B cell (primary cell): ENCODE measurements around the gene MAPKAPK3. TPM values are rescaled to one million over a fixed set of nuclear protein-coding genes. Genes with fewer than 3 reads are reported as not detected.

Source experiments
- ATAC-seq: fragments of 200-7000 bp; cut with Tn5 transposase; one replicate; pipeline ENCODE4 v1.10.0; 2021; ENCODE audit warnings: low read depth, mild to moderate bottlenecking, moderate number of reproducible peaks, moderate library complexity
- CTCF ChIA-PET: fragments of 350-600 bp; sonication (Branson Sonifier 250); formaldehyde crosslinking; loops from one replicate; lab custom pipeline; 2021; ENCODE audit warnings: antibody characterized with exemption, inconsistent platforms; lab: Charles Lee
- POLR2A ChIA-PET: fragments of 350-600 bp; sonication (Branson Sonifier 250); formaldehyde crosslinking; loops from one replicate; lab custom pipeline; 2021; ENCODE audit warnings: antibody characterized with exemption; lab: Charles Lee
- DNase-seq: peaks from one replicate; pipeline ENCODE4 v3.0.0; 2013
- H2AFZ ChIP-seq: 2 replicates; pipeline ENCODE4 v1.6.1; 2012; ENCODE audit warnings: mild to moderate bottlenecking, low read depth, low read length; ENCODE audit not compliant: insufficient read depth, poor library complexity, severe bottlenecking
- H3K27ac ChIP-seq, 2 donors: 1 replicate in 1 of 2; 2 replicates in 1 of 2; pipeline ENCODE4 v1.5.1; 2012 to 2013; ENCODE audit warnings: low read length in 2 of 2, mild to moderate bottlenecking in 2 of 2, moderate library complexity in 1 of 2
- H3K27me3 ChIP-seq, 4 experiments: fragments of 200-600 bp in 1 of 4; sonication (generic) in 1 of 4; replicated peaks in 1 of 4; 1 replicate in 2 of 4; 2 replicates in 2 of 4; pipeline versions ENCODE4 v1.6.1 to v1.7.0; 2013 to 2016; ENCODE audit warnings: low read length in 3 of 4, mild to moderate bottlenecking in 2 of 4, mixed read lengths in 1 of 4, moderate library complexity in 1 of 4; ENCODE audit not compliant: insufficient read depth in 4 of 4, control insufficient read depth in 3 of 4; ENCODE audit errors: control extremely low read depth in 1 of 4
- H3K36me3 ChIP-seq, 2 experiments: replicated peaks in 1 of 2; 1 replicate in 1 of 2; 2 replicates in 1 of 2; pipeline versions ENCODE4 v1.6.1 to v1.7.1; 2013; ENCODE audit warnings: low read length in 1 of 2; ENCODE audit not compliant: insufficient read depth in 2 of 2, control insufficient read depth in 1 of 2; ENCODE audit errors: control extremely low read depth in 1 of 2, extremely low read depth in 1 of 2
- H3K4me1 ChIP-seq, 2 donors: fragments of 200-600 bp in 1 of 2; sonication (generic) in 1 of 2; 1 replicate in 1 of 2; 2 replicates in 1 of 2; pipeline versions ENCODE4 v1.5.1 to v1.6.1; 2013 to 2017; ENCODE audit warnings: low read length in 2 of 2; ENCODE audit not compliant: control insufficient read depth in 2 of 2, insufficient read depth in 2 of 2
- H3K4me2 ChIP-seq: replicated peaks from 2 replicates; pipeline ENCODE3; 2012; ENCODE audit warnings: mild to moderate bottlenecking, low read depth, low read length; ENCODE audit not compliant: poor library complexity, severe bottlenecking
- H3K4me3 ChIP-seq, 5 experiments: fragments of 200-600 bp in 1 of 5; sonication (generic) in 1 of 5; 1 replicate in 3 of 5; 2 replicates in 2 of 5; pipeline versions ENCODE4 v1.5.1 to v1.7.0; 2011 to 2016; ENCODE audit warnings: low read length in 4 of 5, mild to moderate bottlenecking in 4 of 5, low read depth in 2 of 5, control low read depth in 1 of 5, moderate library complexity in 1 of 5; ENCODE audit not compliant: insufficient read depth in 1 of 5; ENCODE audit errors: control extremely low read depth in 1 of 5, extremely low read depth in 1 of 5
- H3K79me2 ChIP-seq: fragments of 200-600 bp; sonication (generic); one replicate; pipeline ENCODE4 v1.6.0; 2016; ENCODE audit warnings: low read length; ENCODE audit not compliant: control insufficient read depth, insufficient read depth
- H3K9ac ChIP-seq: fragments of 200-600 bp; sonication (generic); 2 replicates; pipeline ENCODE4 v1.6.1; 2017; ENCODE audit warnings: mild to moderate bottlenecking, low read length, moderate library complexity
- H3K9me3 ChIP-seq, 3 donors: one replicate each; pipeline versions ENCODE4 v1.6.1 to v1.7.1; 2013; ENCODE audit warnings: low read length in 2 of 3; ENCODE audit not compliant: control insufficient read depth in 2 of 3, insufficient read depth in 1 of 3; ENCODE audit errors: control extremely low read depth in 1 of 3
- H4K20me1 ChIP-seq: 2 replicates; pipeline ENCODE4 v1.6.0; 2012; ENCODE audit warnings: mild to moderate bottlenecking, low read length; ENCODE audit not compliant: insufficient read depth, control insufficient read depth, poor library complexity, severe bottlenecking
- H3K27ac Mint-ChIP-seq: one replicate; pipeline ENCODE4 v1.8.0; 2021; ENCODE audit warnings: mixed read lengths
- H3K27me3 Mint-ChIP-seq: one replicate; pipeline ENCODE4 v1.8.0; 2021; ENCODE audit warnings: mixed read lengths
- H3K4me1 Mint-ChIP-seq: one replicate; pipeline ENCODE4 v1.8.0; 2021; ENCODE audit warnings: mixed read lengths
- H3K4me3 Mint-ChIP-seq: one replicate; pipeline ENCODE4 v1.8.0; 2021; ENCODE audit warnings: mixed read lengths
- H3K9me3 Mint-ChIP-seq: one replicate; pipeline ENCODE4 v1.8.0; 2022; ENCODE audit warnings: mixed read lengths; ENCODE audit not compliant: insufficient read depth
- CTCF ChIP-seq: fragments of 200-600 bp; IDR thresholded peaks from one replicate; pipeline ENCODE4 v1.8.0; 2022; ENCODE audit warnings: antibody characterized with exemption, mild to moderate bottlenecking
- EZH2 ChIP-seq: IDR thresholded peaks from 2 replicates; pipeline ENCODE4 v1.6.1; 2012; ENCODE audit warnings: borderline replicate concordance, low read depth, mild to moderate bottlenecking, moderate library complexity, low read length; ENCODE audit not compliant: insufficient read depth, poor library complexity, severe bottlenecking
- WGBS: methylation state at CpG from one replicate; pipeline ENCODE4 v1.1.5; 2013; ENCODE audit warnings: missing lambda C conversion rate; ENCODE audit not compliant: insufficient coverage; 5-methylcytosine and 5-hydroxymethylcytosine counted together
- intact Hi-C: fragments of 100-400 bp; cut with micrococcal nuclease; formaldehyde crosslinking; loops from one replicate; pipeline ENCODE4 v1.10.0; 2022
- polyA plus RNA-seq: library from polyadenylated mRNA; depleted of rRNA; stranded (reverse); fragments of >200 nt; gene quantifications from 2 replicates; pipeline ENCODE4 v1.2.3, GENCODE V29; 2012
- total RNA-seq, 2 donors: library from RNA; stranded (reverse); fragments of 120-200 nt in 1 of 2; gene quantifications; 1 replicate in 1 of 2; 2 replicates in 1 of 2; pipeline versions ENCODE4 v1.2.3 to v1.2.4, GENCODE V29; 2013 to 2022

Gene MAPKAPK3
- total and polyA plus RNA-seq, 2 donors (not counting 1 experiment from before 2014, with no cell fraction given), result 17.8 to 18.8 TPM

DNA sequence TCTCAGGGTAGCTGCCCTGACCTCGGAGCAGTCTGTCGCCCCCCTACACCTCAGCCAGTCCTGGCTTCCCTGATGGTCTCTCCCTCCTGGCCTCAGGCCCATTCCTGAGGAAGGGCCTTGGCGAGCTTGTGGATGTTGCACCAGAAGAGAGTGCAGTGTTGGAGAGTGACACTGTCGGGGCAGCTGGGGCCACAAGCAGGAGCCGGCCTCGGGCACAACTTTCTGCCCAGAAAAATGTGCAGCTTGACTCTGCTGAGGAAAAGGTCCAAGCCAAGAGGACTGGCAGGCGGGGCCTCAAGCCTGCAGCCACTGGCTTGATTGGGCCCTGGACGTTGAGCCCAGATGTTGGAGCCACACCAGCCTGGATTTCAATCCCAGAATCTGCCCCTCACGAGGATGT lies 34.9 kb upstream of the MAPKAPK3 start:
- no peak overlapping the region for H3K27ac Mint-ChIP-seq
- no peak for DNase-seq
- ChIA-PET POLR2A (interaction anchor here (0.7 kb wide), 1 partner anchor 283 kb away, joined by 4 read pairs; no protein-coding TSS in a partner anchor), CTCF (interaction anchor here (1.1 to 16.8 kb wide), 2 partner anchors 10 to 30 kb away, joined by 4 to 541 read pairs; partner anchors contain the start of genes CISH and MAPKAPK3)
- Histone ChIP-seq H3K9ac (no peak overlapping the region), H3K4me3 (no peak overlapping the region), H3K79me2 (no peaks in the 10 kb centered on the region), H3K27ac (no peak overlapping the region), H3K4me2 (no peak overlapping the region), H3K4me1 (no peaks in the 10 kb centered on the region), H3K9me3 (no peaks in the 10 kb centered on the region), H4K20me1 (no peaks in the 10 kb centered on the region), H3K27me3 (no peaks in the 10 kb centered on the region), H3K36me3 (peaks cover 0 to 34% of the 10 kb centered on the region in 2 experiments), H2AFZ (no peak overlapping the region)
- no peak for ATAC-seq
- H3K27me3 Mint-ChIP-seq, result no peaks in the 10 kb centered on the region
- TF ChIP-seq CTCF, result no peak
- no peak for TF ChIP-seq EZH2
- H3K4me1 Mint-ChIP-seq, result no peaks in the 10 kb centered on the region
- 95% methylated on average over 7 of the region's 9 CpGs for WGBS
- intact Hi-C loops, result no loop called here
- no peaks in the 10 kb centered on the region for H3K9me3 Mint-ChIP-seq
- no peak overlapping the region for H3K4me3 Mint-ChIP-seq

GRCh38 chr3:50583897-50584296 lies 33.1 kb upstream of the MAPKAPK3 start:
- Histone ChIP-seq H3K79me2 (no peaks in the 10 kb centered on the region), H3K4me2 (no peak overlapping the region), H3K27ac (no peak overlapping the region), H3K4me1 (peaks cover 0 to 8% of the 10 kb centered on the region in 2 donors), H2AFZ (no peak overlapping the region), H3K4me3 (no peak overlapping the region), H3K9me3 (no peaks in the 10 kb centered on the region), H4K20me1 (no peaks in the 10 kb centered on the region), H3K27me3 (no peaks in the 10 kb centered on the region), H3K36me3 (peaks cover 0 to 22% of the 10 kb centered on the region in 2 experiments), H3K9ac (no peak overlapping the region)
- CTCF ChIA-PET, result interaction anchor here (1.4 kb wide), 2 partner anchors 27 to 33 kb away, joined by 6 to 7 read pairs; partner anchors contain the start of genes CISH and MAPKAPK3
- H3K27ac Mint-ChIP-seq, result no peak overlapping the region
- intact Hi-C loops, result no loop called here
- POLR2A ChIA-PET, result no interaction called here
- ATAC-seq, result no peak
- no peaks in the 10 kb centered on the region for H3K9me3 Mint-ChIP-seq
- H3K27me3 Mint-ChIP-seq, result no peaks in the 10 kb centered on the region
- no peak overlapping the region for H3K4me3 Mint-ChIP-seq
- 100% methylated on average over 6 of the region's 6 CpGs for WGBS
- TF ChIP-seq CTCF (no peak), EZH2 (no peak)
- H3K4me1 Mint-ChIP-seq, result peaks cover 10% of the 10 kb centered on the region
- no peak for DNase-seq
